Sigmoid colon (tissue), 7 donors: ENCODE data around the gene UBL7. TPM values are rescaled to one million over a fixed set of nuclear protein-coding genes. Genes with fewer than 3 reads are reported as not detected.

Source experiments
- DNase-seq: peaks from one replicate; pipeline ENCODE4 v3.0.0-alpha.2; 2019
- H3K27ac ChIP-seq, 4 donors: fragments of 200-600 bp; sonication (generic); one replicate each; pipeline ENCODE4 v1.5.1; 2016 to 2019; ENCODE audit warnings: mild to moderate bottlenecking in 1 of 4
- H3K27me3 ChIP-seq, 3 donors: fragments of 200-600 bp; sonication (generic); one replicate each; pipeline ENCODE4 v1.5.1; 2019; ENCODE audit warnings: mild to moderate bottlenecking in 1 of 3
- H3K36me3 ChIP-seq, 4 donors: fragments of 200-600 bp; sonication (generic); one replicate each; pipeline ENCODE4 v1.5.1; 2016 to 2019
- H3K4me1 ChIP-seq, 4 donors: fragments of 200-600 bp; sonication (generic); one replicate each; pipeline ENCODE4 v1.5.1; 2017 to 2019
- H3K4me3 ChIP-seq, 4 donors: fragments of 200-600 bp; sonication (generic); one replicate each; pipeline ENCODE4 v1.5.1; 2017 to 2019; ENCODE audit warnings: mild to moderate bottlenecking in 2 of 4, moderate library complexity in 1 of 4
- H3K9me3 ChIP-seq, 4 donors: fragments of 200-600 bp in 3 of 4; sonication (generic) in 3 of 4; one replicate each; pipeline versions ENCODE4 v1.5.1 to v1.6.1; 2013 to 2019
- EP300 ChIP-seq, 4 donors: sonication (generic); formaldehyde crosslinking; IDR thresholded peaks; one replicate each; pipeline ENCODE4 v1.6.1; 2017; ENCODE audit warnings: antibody characterized with exemption in 4 of 4
- POLR2A ChIP-seq, 2 donors: fragments of 450-650 bp; IDR thresholded peaks; one replicate each; pipeline ENCODE4 v1.6.1; 2016; ENCODE audit warnings: antibody characterized with exemption in 2 of 2, mild to moderate bottlenecking in 2 of 2, moderate library complexity in 2 of 2
- POLR2AphosphoS5 ChIP-seq, 4 donors: sonication (generic); formaldehyde crosslinking; IDR thresholded peaks; one replicate each; pipeline ENCODE4 v1.6.1; 2017; ENCODE audit warnings: antibody characterized with exemption in 4 of 4
- WGBS, 2 donors: extraction: QIAGEN DNeasy Blood & Tissue Kit; methylation state at CpG; one replicate each; pipeline ENCODE4 v1.1.7; 2013; 5-methylcytosine and 5-hydroxymethylcytosine counted together
- intact Hi-C: fragments of 100-400 bp; cut with DNase I; formaldehyde crosslinking; loops from one replicate; pipeline ENCODE4 v1.15.1; 2023
- polyA plus RNA-seq, 3 donors: library from polyadenylated mRNA; stranded (reverse); fragments of 200-250 nt; gene quantifications; one replicate each; pipeline ENCODE4 v1.2.3, GENCODE V29; 2013
- total RNA-seq, 4 donors: library from RNA; depleted of rRNA; stranded (reverse); fragments of >200 nt; gene quantifications; one replicate each; pipeline ENCODE4 v1.1.0, GENCODE V29; 2016
- TF ChIP-seq, protein P1 (sequence below), 4 experiments: fragments of 450-650 bp in 3 of 4; fragments of 200-600 bp in 1 of 4; IDR thresholded peaks; one replicate each; pipeline ENCODE4 v1.5.1; 2016 to 2019; ENCODE audit warnings: antibody characterized with exemption in 4 of 4, mild to moderate bottlenecking in 3 of 4, moderate library complexity in 2 of 4
- donor health status: healthy with polysubstance abuse.
- donor health status: Bipolar disorder and iron deficiency.
- donor health status: healthy.

UBL7 gene
- total and polyA plus RNA-seq, 7 donors: 32.4 to 85.5 (median 48.5) TPM

DNA sequence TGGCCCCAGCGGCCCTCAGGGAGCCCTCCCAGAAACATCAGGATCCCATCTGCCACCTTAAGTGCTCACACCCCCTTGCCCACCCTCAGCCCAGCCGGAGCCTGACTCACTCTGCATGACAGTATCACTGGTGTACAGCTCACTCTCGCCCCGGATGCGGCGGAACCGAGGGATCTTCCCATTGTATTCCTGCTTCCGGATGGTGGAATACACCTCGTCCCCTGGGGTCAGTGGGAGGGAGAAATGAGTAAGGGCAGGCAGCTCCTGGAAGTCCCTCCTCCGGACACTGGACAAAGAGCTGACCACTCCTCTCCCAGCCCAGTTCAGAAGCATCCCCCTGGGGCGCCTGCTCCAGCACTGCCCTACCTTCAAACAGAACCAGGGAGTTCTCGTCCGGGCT lies 43.7 kb downstream of the UBL7 start:
- H3K9me3 ChIP-seq: no peaks in the 10 kb centered on the region
- no peak overlapping the region for H3K27ac ChIP-seq
- no peaks in the 10 kb centered on the region for H3K4me1 ChIP-seq
- no peaks in the 10 kb centered on the region for H3K27me3 ChIP-seq
- no peak for DNase-seq
- TF ChIP-seq POLR2A (IDR thresholded peaks at IDR 0.05): no peak
- TF ChIP-seq POLR2AphosphoS5 (IDR thresholded peaks at IDR 0.05): no peak
- no peak for TF ChIP-seq EP300 (IDR thresholded peaks at IDR 0.05)
- TF ChIP-seq, protein P1, sequence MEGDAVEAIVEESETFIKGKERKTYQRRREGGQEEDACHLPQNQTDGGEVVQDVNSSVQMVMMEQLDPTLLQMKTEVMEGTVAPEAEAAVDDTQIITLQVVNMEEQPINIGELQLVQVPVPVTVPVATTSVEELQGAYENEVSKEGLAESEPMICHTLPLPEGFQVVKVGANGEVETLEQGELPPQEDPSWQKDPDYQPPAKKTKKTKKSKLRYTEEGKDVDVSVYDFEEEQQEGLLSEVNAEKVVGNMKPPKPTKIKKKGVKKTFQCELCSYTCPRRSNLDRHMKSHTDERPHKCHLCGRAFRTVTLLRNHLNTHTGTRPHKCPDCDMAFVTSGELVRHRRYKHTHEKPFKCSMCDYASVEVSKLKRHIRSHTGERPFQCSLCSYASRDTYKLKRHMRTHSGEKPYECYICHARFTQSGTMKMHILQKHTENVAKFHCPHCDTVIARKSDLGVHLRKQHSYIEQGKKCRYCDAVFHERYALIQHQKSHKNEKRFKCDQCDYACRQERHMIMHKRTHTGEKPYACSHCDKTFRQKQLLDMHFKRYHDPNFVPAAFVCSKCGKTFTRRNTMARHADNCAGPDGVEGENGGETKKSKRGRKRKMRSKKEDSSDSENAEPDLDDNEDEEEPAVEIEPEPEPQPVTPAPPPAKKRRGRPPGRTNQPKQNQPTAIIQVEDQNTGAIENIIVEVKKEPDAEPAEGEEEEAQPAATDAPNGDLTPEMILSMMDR (IDR thresholded peaks at IDR 0.05): no peak
- H3K36me3 ChIP-seq: no peaks in the 10 kb centered on the region
- 91% methylated on average over 13 of the region's 13 CpGs for WGBS, 2 donors
- intact Hi-C loops: no loop called here
- no peak overlapping the region for H3K4me3 ChIP-seq

DNA sequence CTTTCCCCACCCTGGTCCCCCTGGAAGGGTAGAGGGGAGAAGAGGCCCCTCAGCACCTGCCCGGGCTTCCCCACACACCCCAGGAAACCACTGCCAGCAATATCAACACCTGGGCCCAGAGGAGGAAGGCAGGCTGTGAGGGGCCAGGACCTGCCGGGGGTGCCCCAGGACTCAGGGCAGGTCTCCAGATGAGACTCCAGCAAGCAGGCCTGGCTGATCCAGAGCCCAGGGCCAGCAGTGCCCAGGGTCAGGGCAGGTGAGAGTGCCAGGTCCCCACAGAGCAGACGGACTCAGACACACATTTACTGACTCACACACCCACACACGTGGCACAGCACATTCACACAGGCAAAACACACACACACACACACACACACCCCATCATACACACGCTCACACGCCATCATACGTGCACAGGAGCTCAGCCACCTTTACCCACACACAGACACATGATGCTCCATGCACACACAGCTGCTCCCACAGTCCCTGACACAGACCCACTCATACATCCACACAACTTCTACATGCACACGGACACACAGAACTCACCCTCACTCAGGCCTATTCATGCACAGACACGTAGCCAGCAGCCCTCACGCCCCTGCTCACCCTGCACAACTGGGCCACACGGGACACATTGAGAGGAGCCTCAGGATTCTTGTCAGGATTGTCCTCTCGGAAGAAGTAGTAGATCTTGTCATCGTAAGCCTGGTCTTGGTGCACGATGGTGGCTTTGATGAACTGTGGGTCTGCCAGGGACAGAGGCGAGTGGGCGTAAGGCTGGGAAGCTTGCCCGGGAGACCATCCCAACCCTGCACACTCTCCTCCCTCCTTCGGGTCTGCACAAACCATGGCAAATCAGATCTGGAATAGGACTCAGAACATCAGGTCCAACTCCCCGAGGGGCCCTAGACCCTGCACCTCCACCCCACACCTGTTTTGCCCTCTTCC lies 44.7 kb downstream of the UBL7 start:
- Histone ChIP-seq H3K4me3 (no peak overlapping the region), H3K36me3 (no peaks in the 10 kb centered on the region), H3K27ac (no peak overlapping the region), H3K27me3 (no peaks in the 10 kb centered on the region), H3K4me1 (no peaks in the 10 kb centered on the region), H3K9me3 (no peaks in the 10 kb centered on the region)
- DNase-seq: no peak
- intact Hi-C loops: no loop called here
- TF ChIP-seq, protein P1 (IDR thresholded peaks at IDR 0.05): no peak
- TF ChIP-seq POLR2AphosphoS5 (IDR thresholded peaks at IDR 0.05): no peak
- no peak for TF ChIP-seq EP300 (IDR thresholded peaks at IDR 0.05)
- no peak for TF ChIP-seq POLR2A (IDR thresholded peaks at IDR 0.05)
- WGBS, 2 donors: 82 to 85% methylated on average over 19 of the region's 19 CpGs

- Histone ChIP-seq H3K27me3 (no peaks in the 10 kb centered on the region), H3K4me3 (no peak overlapping the region), H3K4me1 (no peaks in the 10 kb centered on the region), H3K27ac (no peak overlapping the region), H3K36me3 (no peaks in the 10 kb centered on the region), H3K9me3 (no peaks in the 10 kb centered on the region)
- TF ChIP-seq POLR2AphosphoS5 (IDR thresholded peaks at IDR 0.05) (no peak), EP300 (IDR thresholded peaks at IDR 0.05) (no peak), POLR2A (IDR thresholded peaks at IDR 0.05) (no peak)
- TF ChIP-seq, protein P1 (IDR thresholded peaks at IDR 0.05): no peak
- WGBS, 2 donors: 95 to 96% methylated on average over 12 of the region's 12 CpGs
- no peak for DNase-seq
- intact Hi-C loops: no loop called here
Observed at GRCh38 chr15:74414603-74415338, 46.2 kb downstream of the UBL7 start.

DNA sequence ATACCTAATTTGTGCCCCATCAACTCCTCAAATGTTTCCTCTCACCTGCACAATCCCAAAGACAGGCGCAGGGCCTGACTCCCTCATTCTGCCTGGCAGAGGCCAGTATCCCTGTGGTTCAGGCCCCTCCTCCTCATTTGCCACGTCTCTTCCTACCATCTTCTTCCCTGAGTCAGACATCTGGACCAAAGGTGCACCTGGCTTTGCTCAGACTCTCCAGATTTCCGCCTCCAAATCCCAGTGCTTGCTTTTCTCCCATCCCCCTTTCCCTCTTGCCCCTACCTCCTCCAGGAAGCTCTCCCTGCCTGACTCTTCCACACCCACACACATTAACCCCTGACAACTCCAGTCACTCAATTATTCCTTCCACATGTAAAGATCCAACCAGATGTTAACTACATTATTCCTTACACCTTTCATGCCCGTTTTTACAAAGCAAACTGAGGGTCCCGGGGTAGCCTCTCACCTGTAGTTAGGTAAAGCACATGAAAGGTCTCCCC lies 46.8 kb downstream of the UBL7 start:
- 77 to 89% methylated on average over 5 of the region's 5 CpGs for WGBS, 2 donors
- Histone ChIP-seq H3K27me3 (no peaks in the 10 kb centered on the region), H3K27ac (no peak overlapping the region), H3K9me3 (no peaks in the 10 kb centered on the region), H3K4me3 (no peak overlapping the region), H3K36me3 (no peaks in the 10 kb centered on the region), H3K4me1 (no peaks in the 10 kb centered on the region)
- no peak for DNase-seq
- intact Hi-C loops: no loop called here
- TF ChIP-seq EP300 (IDR thresholded peaks at IDR 0.05): no peak
- TF ChIP-seq, protein P1 (IDR thresholded peaks at IDR 0.05): no peak
- no peak for TF ChIP-seq POLR2AphosphoS5 (IDR thresholded peaks at IDR 0.05)
- no peak for TF ChIP-seq POLR2A (IDR thresholded peaks at IDR 0.05)
